Esophagus squamous epithelium (tissue), 5 donors: ENCODE measurements around the gene SKI. TPM values are rescaled to one million over a fixed set of nuclear protein-coding genes. Genes with fewer than 3 reads are reported as not detected.

Experiments
- DNase-seq: peaks from one replicate; lab custom pipeline; 2025; lab: John Stamatoyannopoulos, UW
- H3K27ac ChIP-seq, 4 donors: fragments of 200-600 bp; sonication (generic); one replicate each; pipeline ENCODE4 v1.5.1; 2016 to 2019; ENCODE audit warnings: mild to moderate bottlenecking in 1 of 4
- H3K27me3 ChIP-seq, 4 donors: fragments of 200-600 bp; sonication (generic); 1 replicate in 3 of 4; 2 replicates in 1 of 4; pipeline versions ENCODE4 v1.5.1 to v1.6.0; 2017 to 2021; ENCODE audit warnings: antibody characterized with exemption in 1 of 4
- H3K36me3 ChIP-seq, 3 donors: fragments of 200-600 bp; sonication (generic); one replicate each; pipeline ENCODE4 v1.5.1; 2016 to 2019
- H3K4me1 ChIP-seq, 3 donors: fragments of 200-600 bp; sonication (generic); one replicate each; pipeline ENCODE4 v1.5.1; 2017 to 2019
- H3K4me3 ChIP-seq, 4 donors: fragments of 200-600 bp; sonication (generic); 1 replicate in 3 of 4; 2 replicates in 1 of 4; pipeline ENCODE4 v1.5.1; 2016 to 2019; ENCODE audit warnings: mild to moderate bottlenecking in 2 of 4, moderate library complexity in 1 of 4
- H3K9me3 ChIP-seq, 3 donors: fragments of 200-600 bp; sonication (generic); one replicate each; pipeline ENCODE4 v1.5.1; 2016 to 2019
- POLR2A ChIP-seq, 4 donors: fragments of 450-650 bp; IDR thresholded peaks; one replicate each; pipeline ENCODE4 v1.6.1; 2017; ENCODE audit warnings: antibody characterized with exemption in 4 of 4, mild to moderate bottlenecking in 4 of 4, moderate library complexity in 3 of 4
- WGBS, 2 donors: methylation state at CpG; one replicate each; pipeline ENCODE4 v1.1.5; 2018; 5-methylcytosine and 5-hydroxymethylcytosine counted together
- intact Hi-C: fragments of 100-400 bp; cut with DNase I; formaldehyde crosslinking; loops from one replicate; pipeline ENCODE4 v1.15.0; 2022
- total RNA-seq, 4 donors: library from RNA; depleted of rRNA; stranded (reverse); fragments of >200 nt; gene quantifications; one replicate each; pipeline ENCODE4 v1.1.0, GENCODE V29; 2016
- TF ChIP-seq, protein P1 (sequence below), 6 experiments: fragments of 450-650 bp in 4 of 6; fragments of 200-600 bp in 2 of 6; sonication (generic) in 2 of 6; IDR thresholded peaks; one replicate each; pipeline ENCODE4 v1.5.1; 2016 to 2019; ENCODE audit warnings: antibody characterized with exemption in 6 of 6, mild to moderate bottlenecking in 4 of 6, moderate library complexity in 4 of 6
- donor health status: DM: yes; HTN: yes; CAD: no.

SKI gene
- total RNA-seq, 4 donors from 2014 or later = 18.2 to 38.8 (median 25.2) TPM

DNA sequence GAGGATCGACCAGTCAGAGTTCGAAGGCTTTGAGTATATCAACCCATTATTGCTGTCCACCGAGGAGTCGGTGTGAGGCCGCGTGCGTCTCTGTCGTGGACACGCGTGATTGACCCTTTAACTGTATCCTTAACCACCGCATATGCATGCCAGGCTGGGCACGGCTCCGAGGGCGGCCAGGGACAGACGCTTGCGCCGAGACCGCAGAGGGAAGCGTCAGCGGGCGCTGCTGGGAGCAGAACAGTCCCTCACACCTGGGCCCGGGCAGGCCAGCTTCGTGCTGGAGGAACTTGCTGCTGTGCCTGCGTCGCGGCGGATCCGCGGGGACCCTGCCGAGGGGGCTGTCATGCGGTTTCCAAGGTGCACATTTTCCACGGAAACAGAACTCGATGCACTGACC, 43.2 kb upstream of the SKI start:
- no peak for TF ChIP-seq POLR2A (IDR thresholded peaks at IDR 0.05)
- TF ChIP-seq, protein P1, sequence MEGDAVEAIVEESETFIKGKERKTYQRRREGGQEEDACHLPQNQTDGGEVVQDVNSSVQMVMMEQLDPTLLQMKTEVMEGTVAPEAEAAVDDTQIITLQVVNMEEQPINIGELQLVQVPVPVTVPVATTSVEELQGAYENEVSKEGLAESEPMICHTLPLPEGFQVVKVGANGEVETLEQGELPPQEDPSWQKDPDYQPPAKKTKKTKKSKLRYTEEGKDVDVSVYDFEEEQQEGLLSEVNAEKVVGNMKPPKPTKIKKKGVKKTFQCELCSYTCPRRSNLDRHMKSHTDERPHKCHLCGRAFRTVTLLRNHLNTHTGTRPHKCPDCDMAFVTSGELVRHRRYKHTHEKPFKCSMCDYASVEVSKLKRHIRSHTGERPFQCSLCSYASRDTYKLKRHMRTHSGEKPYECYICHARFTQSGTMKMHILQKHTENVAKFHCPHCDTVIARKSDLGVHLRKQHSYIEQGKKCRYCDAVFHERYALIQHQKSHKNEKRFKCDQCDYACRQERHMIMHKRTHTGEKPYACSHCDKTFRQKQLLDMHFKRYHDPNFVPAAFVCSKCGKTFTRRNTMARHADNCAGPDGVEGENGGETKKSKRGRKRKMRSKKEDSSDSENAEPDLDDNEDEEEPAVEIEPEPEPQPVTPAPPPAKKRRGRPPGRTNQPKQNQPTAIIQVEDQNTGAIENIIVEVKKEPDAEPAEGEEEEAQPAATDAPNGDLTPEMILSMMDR (IDR thresholded peaks at IDR 0.05) = no peak
- intact Hi-C loops = no loop called here

DNA sequence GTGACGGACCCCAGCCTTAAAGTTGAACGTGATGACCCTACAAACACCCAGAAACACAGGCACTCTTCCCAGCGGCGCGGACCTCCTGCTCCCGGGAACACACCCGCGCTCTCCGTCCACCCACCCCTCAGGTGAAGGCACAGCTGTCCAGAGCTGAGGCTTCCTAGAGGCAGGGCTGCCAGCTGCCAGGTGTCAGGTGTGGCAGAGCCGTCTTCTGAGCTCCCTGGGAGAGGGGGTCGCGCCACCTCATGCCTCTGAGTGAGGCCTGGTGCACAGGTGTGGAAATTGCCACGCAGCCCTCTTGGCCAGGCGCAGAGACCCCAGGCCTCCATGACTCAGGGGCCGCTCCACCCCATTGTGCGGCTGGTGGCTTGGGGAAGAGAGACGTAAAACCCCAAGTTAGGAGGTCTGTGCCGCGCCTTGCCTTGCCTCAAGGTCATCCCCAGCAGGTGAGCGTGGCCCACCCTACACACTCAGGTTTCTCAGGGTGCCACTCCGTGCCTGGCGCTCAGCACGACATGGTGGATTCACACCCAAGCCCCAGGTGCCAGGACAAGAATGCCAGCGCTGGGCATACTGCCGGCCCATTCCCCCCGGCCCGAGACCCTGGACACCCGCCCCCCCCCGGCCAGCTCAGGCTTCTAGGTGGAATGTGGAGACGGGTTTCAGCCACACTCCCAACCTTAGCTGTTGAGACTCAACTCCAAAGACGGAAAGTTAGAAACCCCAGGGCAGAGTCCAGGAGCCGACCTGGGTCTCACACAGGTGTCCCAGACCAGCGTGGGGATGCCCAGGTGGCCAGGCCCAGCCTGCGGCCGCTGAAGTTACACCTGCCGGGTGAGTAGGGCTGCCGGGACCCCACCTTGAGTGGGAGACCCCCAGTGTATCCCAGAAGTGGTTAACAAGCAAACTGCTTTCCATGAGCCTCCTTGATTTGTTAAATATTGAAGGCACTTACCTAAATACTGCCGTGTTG, 42.0 kb upstream of the SKI start:
- no peak for TF ChIP-seq POLR2A (IDR thresholded peaks at IDR 0.05)
- TF ChIP-seq, protein P1 (IDR thresholded peaks at IDR 0.05) = no peak
- no peaks in the 10 kb centered on the region for H3K9me3 ChIP-seq
- no peak overlapping the region for H3K27ac ChIP-seq
- H3K4me3 ChIP-seq = no peak overlapping the region
- H3K36me3 ChIP-seq = peaks cover 0 to 29% (median 8%) of the 10 kb centered on the region in 3 donors
- intact Hi-C loops = no loop called here
- DNase-seq = no peak
- H3K4me1 ChIP-seq = peaks cover 14 to 43% (median 17%) of the 10 kb centered on the region in 3 donors
- no peaks in the 10 kb centered on the region for H3K27me3 ChIP-seq
- WGBS, 2 donors = 67 to 78% methylated on average over 4 of the region's 38 CpGs

More for the DNA sequence above, 43.2 kb upstream of the SKI start:
- H3K4me1 ChIP-seq = peaks cover 2 to 31% (median 4%) of the 10 kb centered on the region in 3 donors
- whole genome bisulfite sequencing, 2 donors = 89 to 93% methylated on average over 7 to 14 of the region's 33 CpGs
- H3K4me3 ChIP-seq = no peak overlapping the region
- H3K36me3 ChIP-seq = peaks cover 0 to 41% (median 8%) of the 10 kb centered on the region in 3 donors
- no peaks in the 10 kb centered on the region for H3K9me3 ChIP-seq
- no peak overlapping the region for H3K27ac ChIP-seq
- no peak for DNase-seq
- no peaks in the 10 kb centered on the region for H3K27me3 ChIP-seq

DNA sequence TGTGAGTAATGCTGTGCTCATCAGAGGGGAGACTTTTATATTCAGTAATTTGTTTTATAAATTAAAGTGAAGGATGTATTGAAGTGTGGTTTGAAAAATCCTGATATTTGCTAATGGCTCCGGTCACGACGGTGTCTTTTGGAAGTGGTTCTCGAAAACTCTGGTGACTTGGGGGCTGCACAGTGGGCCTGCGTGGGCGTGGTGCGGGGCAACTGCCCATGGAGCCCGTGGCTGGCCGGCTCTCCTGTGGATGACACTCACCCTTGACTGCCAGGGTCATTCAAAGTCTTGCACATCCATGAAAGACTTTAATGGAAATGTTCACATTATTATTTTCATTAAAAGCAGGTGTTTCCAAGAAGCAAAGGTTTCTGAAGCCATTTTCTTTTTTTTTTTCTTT, 41.2 kb upstream of the SKI start:
- peaks cover 0 to 33% (median 8%) of the 10 kb centered on the region in 3 donors for H3K36me3 ChIP-seq
- DNase-seq = no peak
- H3K4me3 ChIP-seq = no peak overlapping the region
- intact Hi-C loops = no loop called here
- 86 to 92% methylated on average over 9 of the region's 9 CpGs for WGBS, 2 donors
- H3K9me3 ChIP-seq = no peaks in the 10 kb centered on the region
- peak overlapping the region in 1 of 4 donors; percentile 25 for H3K27ac ChIP-seq
- no peaks in the 10 kb centered on the region for H3K27me3 ChIP-seq
- no peak for TF ChIP-seq POLR2A (IDR thresholded peaks at IDR 0.05)
- TF ChIP-seq, protein P1 (IDR thresholded peaks at IDR 0.05) = no peak
- H3K4me1 ChIP-seq = peaks cover 21 to 50% (median 21%) of the 10 kb centered on the region in 3 donors

DNA sequence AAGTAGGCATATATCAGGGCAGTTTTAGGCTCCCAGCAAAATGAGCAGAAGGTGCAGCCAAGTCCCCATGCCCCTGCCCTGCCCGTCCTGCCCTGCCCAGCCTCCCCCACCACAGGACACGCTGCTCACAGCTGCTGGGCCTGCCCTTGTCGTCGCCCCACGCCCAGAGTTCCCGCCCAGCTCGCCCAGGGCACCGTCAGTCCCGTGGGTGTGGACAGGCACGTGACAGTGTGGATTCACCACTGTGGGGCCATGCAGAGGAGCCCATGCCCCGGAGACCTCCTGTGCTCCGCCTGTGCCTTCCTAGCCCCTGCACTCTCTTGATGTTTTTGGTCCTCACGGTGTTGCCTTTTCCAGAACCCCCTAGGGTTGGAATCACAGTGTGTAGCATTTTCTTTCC, 40.5 kb upstream of the SKI start:
- TF ChIP-seq, protein P1 (IDR thresholded peaks at IDR 0.05) = no peak
- TF ChIP-seq POLR2A (IDR thresholded peaks at IDR 0.05) = no peak
- H3K27me3 ChIP-seq = no peaks in the 10 kb centered on the region
- peaks cover 27 to 57% (median 28%) of the 10 kb centered on the region in 3 donors for H3K4me1 ChIP-seq
- no peak overlapping the region for H3K4me3 ChIP-seq
- DNase-seq = no peak
- intact Hi-C loops = no loop called here
- peaks cover 0 to 38% (median 8%) of the 10 kb centered on the region in 3 donors for H3K36me3 ChIP-seq
- H3K9me3 ChIP-seq = no peaks in the 10 kb centered on the region
- H3K27ac ChIP-seq = peak overlapping the region in 3 of 4 donors; percentile 6 to 25 (median 25)
- WGBS, 2 donors = 55 to 83% methylated on average over 3 of the region's 13 CpGs

DNA sequence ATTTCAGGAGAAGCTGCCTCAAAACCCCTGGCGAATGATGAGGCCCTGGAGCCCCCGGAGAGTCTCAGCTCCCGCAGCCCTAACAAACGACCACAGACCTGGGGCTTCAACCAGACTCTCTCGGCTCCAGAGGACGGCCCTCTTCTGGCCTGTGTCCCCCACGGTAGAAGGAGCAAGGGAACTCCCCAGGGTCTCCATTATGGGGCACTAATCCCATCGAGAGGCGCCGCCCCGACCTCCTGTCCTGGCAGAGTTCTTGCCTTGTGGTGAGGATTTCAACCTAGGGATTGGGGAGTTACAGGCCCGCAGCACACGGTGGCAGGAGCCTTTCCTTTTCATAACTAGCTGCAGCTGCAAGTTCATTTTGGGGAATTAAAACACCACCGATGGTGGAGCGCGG, 39.8 kb upstream of the SKI start:
- Histone ChIP-seq H3K27me3 (no peaks in the 10 kb centered on the region), H3K9me3 (no peaks in the 10 kb centered on the region), H3K4me1 (peaks cover 29 to 65% (median 35%) of the 10 kb centered on the region in 3 donors), H3K36me3 (peaks cover 0 to 38% (median 8%) of the 10 kb centered on the region in 3 donors), H3K27ac (peak overlapping the region in 2 of 4 donors; percentile 25), H3K4me3 (no peak overlapping the region)
- TF ChIP-seq, protein P1 (IDR thresholded peaks at IDR 0.05) = no peak
- no peak for TF ChIP-seq POLR2A (IDR thresholded peaks at IDR 0.05)
- intact Hi-C loops = no loop called here
- no peak for DNase-seq
- WGBS, 2 donors = 85 to 86% methylated on average over 9 to 14 of the region's 16 CpGs
